Choroid plexus epithelial cell (primary cell): Measurements from ENCODE around the gene SECISBP2.
"Not testable (repeated sequence)": the region's sequence is repeated elsewhere in the genome, so short reads cannot be mapped to it uniquely, and the experiment has no call there.

Experiments used
- DNase-seq: peaks from one replicate; pipeline ENCODE4 v3.0.0-alpha.2; 2010; ENCODE audit warnings: low read depth
- H3K4me3 ChIP-seq: 2 replicates; pipeline ENCODE4 v1.5.1; 2011; ENCODE audit warnings: low read depth, mild to moderate bottlenecking, control low read depth, low read length, moderate library complexity
- CTCF ChIP-seq: conservative IDR thresholded peaks from 2 replicates; pipeline ENCODE4 v1.5.1; 2011; ENCODE audit warnings: low read depth, mild to moderate bottlenecking, control low read depth, inconsistent platforms, low read length, moderate library complexity

The SECISBP2 gene

GRCh38 chr9:89339807-89340206 lies 21.5 kb downstream of the SECISBP2 start:
- no peak for DNase-seq
- H3K4me3 ChIP-seq, result no peak overlapping the region
- no peak for TF ChIP-seq CTCF

- no peak for TF ChIP-seq CTCF
- no peak for DNase-seq
- no peak overlapping the region for H3K4me3 ChIP-seq
Observed at GRCh38 chr9:89340332-89340731, 22.0 kb downstream of the SECISBP2 start.

- peak; percentile 12 for DNase-seq
- no peak for TF ChIP-seq CTCF
- no peak overlapping the region for H3K4me3 ChIP-seq
Observed at GRCh38 chr9:89342213-89342612, 23.9 kb downstream of the SECISBP2 start.

GRCh38 chr9:89342948-89343347 lies 24.6 kb downstream of the SECISBP2 start:
- DNase-seq, result peak; percentile 15
- no peak overlapping the region for H3K4me3 ChIP-seq
- no peak for TF ChIP-seq CTCF

GRCh38 chr9:89343812-89344211 lies 25.5 kb downstream of the SECISBP2 start:
- not testable (repeated sequence) for H3K4me3 ChIP-seq, DNase-seq

- no peak for DNase-seq
- no peak for TF ChIP-seq CTCF
Observed at GRCh38 chr9:89345476-89345875, 27.2 kb downstream of the SECISBP2 start.

GRCh38 chr9:89346696-89347095 lies 28.4 kb downstream of the SECISBP2 start:
- no peak for DNase-seq
- no peak for TF ChIP-seq CTCF
- no peak overlapping the region for H3K4me3 ChIP-seq

More at GRCh38 chr9:89345476-89345875, 27.2 kb downstream of the SECISBP2 start:
- H3K4me3 ChIP-seq, result no peak overlapping the region

- H3K4me3 ChIP-seq, result no peak overlapping the region
- no peak for DNase-seq
- TF ChIP-seq CTCF, result no peak
Observed at GRCh38 chr9:89347651-89348050, 29.4 kb downstream of the SECISBP2 start.
